ENCODE measurements around the gene CLASP2.

DNA sequence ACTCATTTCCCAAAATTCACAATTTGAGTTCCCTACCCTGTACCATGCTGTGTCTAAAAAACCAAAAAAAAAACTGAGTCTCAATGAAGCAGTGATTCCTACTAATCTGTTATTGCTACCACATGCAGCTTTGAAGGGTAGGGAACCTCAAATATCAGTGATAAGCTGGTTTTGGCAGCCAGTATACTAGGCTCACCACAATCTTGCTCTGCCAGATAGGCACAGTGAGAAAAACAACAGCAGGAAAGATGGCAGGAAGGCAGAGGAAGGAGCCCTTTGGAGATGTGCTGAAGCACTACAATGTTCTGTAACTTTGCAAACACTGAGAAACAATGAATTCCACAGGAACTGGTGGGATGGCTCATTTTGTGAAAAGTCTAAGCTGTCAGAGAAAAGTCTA lies 180.9 kb downstream of the CLASP2 start:
- TF ChIP-seq CTCF (IDR thresholded peaks at IDR 0.05; ENCODE audit: insufficient read depth, low read length, poor library complexity, severe bottlenecking) (no peak), EZH2phosphoT487 (conservative IDR thresholded peaks at IDR 0.05; ENCODE audit: low read length) (no peak)

Measured in SU-DHL-6 (cell line).